Measurements from ENCODE around the gene BBLN.

The BBLN gene

DNA sequence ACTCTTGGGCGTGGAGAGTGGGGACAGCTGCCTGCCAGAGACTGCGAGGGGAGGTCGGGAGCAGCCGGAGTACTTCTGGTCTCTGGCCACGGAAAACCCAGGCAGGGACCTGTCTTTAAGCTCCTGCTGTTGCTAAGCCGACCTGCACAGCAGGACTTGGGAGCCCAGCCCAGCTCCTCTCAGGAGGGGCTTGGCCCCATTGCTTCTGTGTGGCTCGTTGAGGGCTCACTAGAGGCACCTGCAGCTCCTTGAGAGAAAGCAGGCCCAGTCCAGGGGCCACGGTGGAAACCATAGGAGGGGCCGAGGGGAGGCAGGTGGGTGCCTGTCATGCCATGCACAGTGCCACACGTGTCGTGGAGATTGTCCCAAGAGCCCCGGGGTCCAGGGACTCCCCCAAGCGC is 14.1 kb upstream of the BBLN start:
- DNase-seq, result no peak

DNA sequence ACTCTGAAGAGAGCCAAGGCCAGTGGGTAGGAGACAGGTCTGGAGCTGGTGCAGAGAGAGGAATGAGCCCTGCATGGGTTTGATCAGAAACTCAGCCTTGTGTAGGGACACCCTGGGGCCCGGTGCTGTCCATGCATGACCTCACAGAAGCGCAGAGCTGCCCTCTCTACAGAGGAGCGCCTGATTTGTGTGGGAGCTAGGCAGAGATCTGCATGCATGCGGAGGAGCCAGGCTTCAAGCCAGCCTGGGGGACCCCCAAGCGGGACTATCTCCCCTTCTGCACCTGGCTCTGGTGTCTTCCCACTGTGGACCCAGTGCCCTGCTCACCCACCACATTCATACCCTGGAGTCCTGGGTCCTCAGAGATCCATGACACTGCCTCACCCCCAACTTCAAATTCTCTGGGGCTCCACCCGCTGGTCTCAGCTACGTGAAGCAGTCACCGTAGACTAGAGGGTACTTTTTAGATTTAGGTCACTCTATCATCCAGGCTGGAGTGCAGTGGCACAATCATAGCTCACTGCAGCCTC is 13.4 kb upstream of the BBLN start:
- no peak for DNase-seq

DNA sequence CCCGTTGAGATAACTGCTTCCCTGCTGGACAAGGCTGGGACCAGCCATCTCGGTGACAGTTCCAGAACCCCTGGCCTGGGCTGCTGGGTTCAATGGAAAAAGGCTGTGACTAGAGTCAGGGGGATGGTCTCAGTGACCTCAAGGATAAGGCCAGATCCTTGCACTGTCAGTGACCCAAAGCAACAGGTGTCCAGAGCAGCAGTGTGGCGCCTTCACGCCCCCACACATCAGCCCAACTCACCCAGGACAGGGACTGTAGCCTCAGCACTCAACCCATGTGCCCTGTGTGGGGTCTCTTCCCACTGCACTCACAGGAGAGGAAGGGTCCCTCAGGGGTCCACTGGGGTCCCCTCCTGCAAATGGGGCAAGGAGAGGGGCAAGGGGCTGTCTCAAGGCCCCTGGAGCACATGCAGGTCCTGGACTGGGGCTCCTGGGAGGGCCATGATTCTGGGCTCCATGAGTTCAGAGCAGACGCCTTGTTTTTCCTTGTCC is 11.5 kb upstream of the BBLN start:
- DNase-seq, result no peak

DNA sequence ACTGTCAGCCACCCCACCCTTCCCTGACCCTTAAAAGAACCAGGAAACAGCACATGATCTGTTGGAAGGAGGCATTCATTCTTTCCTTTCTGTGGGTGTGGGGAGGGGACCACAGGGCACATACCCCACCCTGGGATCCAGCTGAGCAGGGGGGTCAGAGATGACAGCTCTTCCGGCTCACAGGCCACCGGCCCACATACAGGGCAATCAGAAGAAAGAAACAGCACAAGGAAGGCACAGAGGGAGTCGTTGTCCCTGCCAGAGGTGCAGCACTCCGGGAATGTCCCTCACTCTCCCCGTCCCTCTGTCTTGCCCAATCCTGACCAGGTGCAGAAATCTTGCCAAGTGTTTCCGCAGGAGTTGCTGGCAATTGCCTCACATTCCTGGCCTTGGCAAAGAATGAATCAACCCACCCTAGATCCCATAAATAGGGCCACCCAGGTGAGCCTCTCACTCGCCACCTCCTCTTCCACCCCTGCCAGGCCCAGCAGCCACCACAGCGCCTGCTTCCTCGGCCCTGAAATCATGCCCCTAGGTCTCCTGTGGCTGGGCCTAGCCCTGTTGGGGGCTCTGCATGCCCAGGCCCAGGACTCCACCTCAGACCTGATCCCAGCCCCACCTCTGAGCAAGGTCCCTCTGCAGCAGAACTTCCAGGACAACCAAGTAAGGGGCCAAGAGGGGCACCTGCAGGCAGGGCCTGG is 10.9 kb upstream of the BBLN start, which contains the start of gene LCN2:
LCN2 (plus strand) TSS at position 453 of the 701 bp plus-strand sequence; CDS start at position 526, 73 bp downstream.
- DNase-seq, result no peak

DNA sequence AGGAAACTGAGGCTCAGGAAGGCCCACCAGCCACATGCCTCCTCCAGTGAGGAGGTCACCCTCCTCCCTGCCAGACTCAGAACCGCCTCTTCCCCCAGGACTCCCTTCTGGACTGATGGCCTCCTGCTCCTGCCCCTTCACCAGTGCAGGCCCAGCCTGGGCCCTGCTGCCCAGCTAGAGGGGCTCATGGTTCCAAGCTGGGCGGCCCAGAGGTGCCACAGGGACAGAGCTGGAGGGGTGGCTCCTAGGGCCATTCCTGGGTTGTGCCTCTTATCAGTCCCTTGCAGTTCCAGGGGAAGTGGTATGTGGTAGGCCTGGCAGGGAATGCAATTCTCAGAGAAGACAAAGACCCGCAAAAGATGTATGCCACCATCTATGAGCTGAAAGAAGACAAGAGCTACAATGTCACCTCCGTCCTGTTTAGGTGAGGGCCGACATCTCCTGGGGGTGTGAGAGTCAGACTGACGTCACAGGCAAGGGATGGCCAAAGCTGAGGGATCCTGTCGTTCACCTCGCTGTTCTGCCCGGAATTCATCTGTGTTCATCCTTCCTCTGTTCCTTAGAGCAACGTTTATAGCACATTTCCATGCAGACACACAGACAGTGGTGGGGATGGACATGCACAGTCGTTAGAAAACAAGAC is 10.0 kb upstream of the BBLN start:
- DNase-seq, result no peak

DNA sequence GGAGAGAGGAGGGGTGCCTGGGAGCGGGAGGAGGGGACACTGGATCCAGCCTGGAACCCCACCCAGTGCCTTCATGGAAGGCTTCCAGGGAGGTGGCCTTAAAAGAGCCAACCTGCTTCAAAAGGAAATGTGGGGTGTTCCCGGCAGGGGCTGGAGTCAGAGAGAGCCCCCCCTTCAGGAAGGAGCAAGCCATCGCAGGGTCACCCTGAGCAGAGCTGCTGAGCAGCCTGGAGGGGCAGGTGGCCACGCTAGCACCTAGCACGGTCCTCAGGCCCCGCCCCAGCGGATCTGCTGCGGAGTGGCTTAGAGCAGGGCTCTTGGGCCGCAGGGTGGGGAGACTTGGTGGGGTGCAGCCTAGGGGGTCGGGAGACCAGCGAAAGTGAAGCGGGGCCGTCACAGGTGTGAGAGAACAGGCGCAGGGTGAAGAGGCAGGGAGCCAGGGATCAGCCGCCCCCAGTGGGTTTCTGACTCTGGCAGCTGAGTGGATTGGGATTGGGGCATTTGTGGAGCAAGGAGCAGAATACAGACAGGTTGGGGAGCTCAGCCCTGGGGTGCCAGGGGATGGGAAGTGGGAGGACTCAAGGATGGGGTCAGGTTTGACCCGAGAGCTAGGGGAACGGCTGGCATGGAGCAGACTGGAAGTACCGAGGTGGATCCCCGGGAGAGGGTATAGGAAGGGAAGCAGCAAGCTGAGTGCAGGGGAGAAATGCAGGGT is 9.3 kb upstream of the BBLN start:
- no peak for DNase-seq

DNA sequence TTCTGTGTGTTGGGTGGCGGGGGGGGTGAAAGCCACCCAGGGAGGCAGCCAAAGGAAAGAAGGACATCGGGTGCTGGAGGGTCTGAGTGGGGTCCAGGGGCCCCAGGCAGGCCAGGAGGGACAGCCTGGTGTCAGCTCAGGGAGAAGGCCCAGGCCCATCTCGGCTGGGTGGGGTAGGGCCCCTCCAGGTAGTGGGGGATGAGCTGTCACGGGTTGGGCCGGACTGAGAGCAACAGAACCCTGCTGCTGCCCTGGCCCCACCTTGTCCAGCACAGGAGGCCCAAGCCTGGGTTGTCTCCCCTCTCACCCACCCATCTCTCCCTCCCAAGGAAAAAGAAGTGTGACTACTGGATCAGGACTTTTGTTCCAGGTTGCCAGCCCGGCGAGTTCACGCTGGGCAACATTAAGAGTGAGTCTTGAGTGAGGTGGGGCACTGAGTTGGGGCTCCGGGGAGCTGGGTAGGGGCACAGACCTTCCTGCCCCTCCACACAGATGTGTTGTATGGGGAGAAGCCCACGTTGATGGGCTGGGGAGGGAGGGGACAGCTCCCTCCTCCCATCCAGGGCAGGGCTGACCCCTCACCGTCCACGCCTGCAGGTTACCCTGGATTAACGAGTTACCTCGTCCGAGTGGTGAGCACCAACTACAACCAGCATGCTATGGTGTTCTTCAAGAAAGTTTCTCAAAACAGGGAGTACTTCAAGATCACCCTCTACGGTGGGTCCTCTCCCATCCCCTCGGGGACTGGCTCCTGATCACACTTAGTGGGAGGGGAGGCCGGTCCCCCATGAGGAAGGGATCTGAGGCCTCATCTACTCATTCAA is 8.5 kb upstream of the BBLN start:
- DNase-seq, result no peak

DNA sequence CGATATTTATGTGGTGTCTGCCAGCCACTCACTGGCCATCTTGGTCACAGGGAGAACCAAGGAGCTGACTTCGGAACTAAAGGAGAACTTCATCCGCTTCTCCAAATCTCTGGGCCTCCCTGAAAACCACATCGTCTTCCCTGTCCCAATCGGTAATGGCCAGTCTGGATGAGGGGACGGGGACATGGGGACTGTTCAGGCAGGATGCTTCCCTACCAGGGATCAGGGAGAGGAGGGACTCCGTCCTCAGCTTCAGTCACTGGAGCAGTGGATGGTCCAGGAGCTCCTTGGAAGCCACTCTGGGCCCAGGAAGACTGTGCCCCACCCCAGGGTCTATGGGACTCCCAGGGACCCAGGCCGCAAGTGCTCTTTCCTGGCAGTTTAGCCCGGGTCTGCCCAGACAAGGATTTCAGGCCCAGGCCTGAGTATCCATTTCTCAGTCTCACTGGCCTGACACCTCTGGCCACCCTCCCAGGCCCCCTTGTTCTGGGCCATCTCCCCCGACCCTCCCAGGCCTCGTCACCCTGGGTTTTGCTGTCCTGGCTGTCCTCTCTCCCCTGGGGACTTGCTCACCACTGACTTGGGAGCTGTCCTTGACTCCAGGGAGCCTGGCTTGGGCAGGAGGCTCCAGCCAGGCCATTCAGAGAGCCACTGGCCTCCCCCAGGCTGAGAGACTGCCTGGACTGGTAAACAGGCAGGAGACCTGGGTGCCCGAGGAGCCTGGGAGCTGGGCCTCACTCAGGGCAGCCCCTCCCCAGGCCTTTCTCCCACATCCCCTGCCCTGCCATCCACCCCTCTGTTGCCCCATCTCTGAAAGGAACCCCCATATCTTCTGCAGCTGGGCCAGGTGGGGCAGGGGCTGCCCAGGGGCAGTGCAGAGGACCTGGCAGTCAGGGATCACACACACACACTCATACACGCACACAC is 7.7 kb upstream of the BBLN start:
- DNase-seq, result no peak

DNA sequence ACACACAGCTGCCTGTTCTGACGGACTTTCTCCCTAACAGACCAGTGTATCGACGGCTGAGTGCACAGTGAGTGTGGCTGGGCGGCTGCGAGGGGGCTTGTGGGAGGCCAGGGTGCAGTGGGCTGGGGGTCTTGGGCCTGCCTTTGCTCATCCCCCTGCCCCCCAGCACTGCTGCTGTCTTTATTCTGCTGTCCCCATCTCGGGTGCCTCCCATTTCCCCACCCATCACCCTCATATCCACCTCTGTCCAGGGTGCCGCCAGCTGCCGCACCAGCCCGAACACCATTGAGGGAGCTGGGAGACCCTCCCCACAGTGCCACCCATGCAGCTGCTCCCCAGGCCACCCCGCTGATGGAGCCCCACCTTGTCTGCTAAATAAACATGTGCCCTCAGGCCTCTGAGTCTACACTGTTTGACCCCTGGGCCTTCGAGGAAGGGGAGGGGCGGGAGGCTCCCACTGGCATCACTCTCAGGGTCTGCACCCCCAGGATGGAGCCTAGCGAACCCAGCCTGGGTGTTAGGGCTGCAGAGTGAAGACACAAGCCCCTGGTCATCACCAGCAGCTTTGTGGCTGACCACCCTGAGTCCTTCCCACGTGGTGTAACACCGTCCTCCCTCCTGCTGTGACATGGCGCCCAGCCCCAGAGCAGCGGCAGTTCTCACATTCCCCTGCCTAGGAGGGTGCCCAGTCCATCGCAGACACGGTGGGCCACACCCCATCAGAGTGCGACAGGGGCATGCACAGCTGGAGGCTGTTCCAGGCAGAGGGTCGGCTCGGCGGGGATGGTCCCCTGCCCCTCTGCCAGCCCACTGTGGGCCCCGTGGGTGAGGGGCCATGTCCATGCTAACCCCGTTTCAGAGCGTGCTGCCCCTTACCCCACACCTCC is 6.8 kb upstream of the BBLN start:
- DNase-seq, result no peak

DNA sequence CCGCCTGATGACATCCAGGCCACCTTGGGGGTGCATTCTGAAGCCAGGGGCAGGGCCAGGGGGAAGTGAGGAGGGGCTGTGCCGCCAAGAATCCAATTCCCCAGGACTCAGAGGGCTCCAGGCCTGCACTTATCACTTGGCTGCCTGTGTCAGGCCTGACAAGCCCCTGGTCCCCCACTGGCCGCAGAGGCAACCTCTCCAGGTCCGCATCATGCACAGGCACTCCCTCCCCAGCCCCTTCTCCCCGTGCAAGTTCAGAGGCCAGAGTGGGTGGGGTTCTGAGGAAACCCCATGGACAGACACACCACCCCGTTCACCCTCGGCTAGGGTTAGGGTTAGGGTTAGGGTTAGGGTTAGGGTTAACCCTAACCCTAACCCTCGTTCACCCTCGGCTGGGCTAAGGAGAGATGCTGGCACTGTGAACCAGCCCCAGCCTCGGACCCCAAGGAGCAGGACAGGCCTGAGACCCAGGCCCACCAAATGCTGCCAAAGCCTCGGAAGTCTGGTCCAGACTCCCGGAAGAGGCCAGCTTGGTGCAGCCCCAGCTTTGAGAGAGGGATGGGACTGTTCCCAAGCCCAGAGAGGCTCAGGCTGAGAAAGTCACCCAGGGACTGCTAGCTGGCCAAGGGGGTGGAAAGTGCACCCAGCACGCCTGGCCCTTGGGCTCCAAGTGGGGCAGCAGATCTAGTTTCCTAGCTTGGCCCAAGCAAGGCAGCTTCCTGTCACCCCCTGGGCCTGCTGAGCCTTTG is 5.9 kb upstream of the BBLN start:
- no peak for DNase-seq

DNA sequence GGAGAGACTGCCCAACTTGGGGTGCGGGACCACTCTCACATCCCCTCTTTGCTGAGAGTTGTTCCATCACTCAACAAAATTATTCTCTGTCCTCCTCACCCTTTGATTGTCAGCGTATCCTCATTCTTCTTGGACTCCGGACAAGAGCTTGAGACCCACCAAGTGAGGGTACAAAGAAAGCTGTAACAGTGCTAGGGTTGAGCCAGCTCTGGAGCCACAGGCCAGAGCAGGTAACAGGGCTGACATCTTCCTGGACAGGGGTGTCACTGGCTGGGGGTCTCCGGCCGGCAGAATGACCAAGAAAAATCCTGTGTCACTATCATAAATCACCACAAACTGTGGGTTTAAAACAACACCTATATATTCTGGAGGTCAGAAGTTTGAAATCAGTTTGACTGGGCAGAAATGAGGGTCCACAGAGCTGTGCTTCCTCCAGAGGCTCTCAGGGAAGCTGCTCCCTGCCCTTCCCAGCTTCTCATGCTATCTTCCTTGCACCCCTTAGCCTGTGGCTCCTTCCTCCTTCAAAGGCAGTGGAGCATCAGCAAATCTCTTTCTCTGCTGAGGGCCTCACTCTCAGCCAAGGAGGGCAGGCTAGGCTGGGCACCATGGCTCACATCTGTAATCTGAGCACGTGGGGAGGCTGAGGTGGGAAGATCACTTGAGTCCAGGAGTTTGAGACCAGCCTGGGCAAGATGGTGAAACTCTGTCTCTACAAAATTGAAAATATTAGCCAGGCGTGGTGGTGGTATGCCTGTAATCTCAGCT is 4.1 kb upstream of the BBLN start:
- no peak for DNase-seq

DNA sequence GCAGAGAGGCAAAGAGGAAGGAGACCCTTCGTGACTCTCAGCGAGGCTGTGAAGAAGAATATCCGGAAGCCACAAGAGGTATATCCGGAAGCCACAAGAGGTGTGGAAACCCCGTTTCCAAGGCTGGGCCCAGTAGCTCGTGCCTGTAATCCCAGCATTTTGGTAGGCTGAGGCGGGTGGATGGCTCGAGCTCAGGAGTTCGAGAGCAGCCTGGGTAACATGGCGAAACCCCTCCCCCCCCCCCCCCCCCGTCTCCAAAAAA is 612 bp upstream of the BBLN start:
- peak; percentile 65 for DNase-seq

DNA sequence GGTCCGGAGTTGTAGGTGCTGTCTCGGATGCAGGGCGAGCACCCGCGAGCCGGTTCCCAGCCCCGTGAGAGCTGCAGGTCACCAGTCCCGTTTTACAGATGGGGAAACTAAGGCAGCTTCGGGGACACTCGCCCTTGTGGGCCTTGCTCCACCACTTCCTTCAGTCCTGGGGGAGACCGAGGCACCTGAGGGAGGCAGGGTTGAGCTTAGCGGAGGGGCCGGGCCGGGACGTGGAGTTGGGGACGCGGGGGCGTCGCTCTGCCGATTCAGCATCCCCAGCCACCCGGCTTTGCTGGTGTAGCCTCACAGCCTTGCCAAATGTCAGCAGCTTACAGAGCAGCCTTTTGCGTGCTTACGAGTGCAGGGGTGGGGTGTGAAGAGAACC is 530 bp downstream of the BBLN start:
- DNase-seq, result peak; percentile 55

DNA sequence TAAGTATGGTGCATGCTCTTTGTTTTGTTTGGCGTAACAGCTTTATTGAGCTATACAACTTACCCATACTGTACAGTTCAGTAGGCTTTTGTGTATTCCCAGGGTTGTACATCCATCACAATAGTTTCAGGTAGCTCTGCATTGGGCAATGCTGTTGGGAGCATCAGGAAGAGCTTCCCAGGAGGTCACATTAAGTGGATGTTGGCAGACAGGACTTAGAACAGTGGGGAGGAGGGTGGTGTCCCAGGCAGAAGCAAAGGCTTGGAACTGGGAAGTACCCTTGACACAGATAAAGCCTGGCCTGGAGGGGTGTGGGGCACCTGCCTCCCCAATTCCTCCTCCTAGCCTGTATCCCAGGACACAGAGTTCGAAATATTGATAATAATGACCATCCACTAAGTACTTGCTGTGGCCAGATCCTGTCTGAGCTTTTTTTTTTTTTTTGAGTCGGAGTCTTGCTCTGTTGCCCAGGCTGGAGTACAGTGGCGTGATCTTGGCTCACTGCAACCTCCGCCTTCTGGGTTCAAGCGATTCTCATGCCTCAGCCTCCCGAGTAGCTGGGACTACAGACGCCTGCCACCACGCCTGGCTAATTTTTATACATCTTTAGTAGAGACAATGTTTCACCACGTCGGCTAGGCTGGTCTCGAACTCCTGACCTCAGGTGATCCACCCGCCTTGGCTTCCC is 1.3 kb downstream of the BBLN start:
- no peak for DNase-seq

DNA sequence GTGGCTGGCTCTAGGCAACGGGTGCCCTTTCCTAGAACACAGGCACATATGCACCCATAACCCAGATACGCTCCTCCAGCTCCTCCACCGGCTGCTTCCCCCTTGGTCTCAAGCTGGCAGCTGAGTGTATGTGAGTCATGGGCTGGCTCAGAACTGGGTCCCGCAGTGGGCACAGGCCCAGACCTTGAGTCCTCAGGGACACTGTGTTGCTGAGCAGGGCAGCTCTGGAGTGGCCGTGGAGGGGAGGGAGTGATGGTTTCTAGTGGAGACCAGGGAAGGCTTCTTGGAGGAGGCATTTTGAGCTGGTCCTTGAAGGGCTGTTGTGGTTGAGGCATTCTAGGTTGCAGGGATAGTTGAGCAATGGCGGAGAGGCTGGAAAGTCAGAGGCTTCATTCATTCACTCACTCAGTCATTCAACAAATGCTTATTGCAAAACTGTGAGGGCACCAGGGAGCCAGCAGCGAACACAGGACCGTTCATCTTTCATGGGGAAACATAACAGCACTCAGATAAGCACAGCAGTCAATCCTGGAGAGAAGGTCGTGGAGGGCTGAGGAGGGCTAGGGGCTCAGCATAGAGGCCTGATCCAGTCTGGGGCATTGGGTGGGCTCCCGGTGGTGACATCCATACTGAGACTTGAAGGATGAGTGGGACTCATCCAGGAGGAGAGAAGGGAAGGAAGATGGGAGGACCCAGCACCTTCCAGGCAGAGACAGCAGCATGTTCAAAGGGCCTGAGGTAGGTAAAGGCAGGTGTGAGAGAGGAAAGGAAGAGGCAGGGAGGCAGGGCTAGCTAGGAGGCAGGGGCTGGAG is 2.4 kb downstream of the BBLN start:
- DNase-seq, result no peak

DNA sequence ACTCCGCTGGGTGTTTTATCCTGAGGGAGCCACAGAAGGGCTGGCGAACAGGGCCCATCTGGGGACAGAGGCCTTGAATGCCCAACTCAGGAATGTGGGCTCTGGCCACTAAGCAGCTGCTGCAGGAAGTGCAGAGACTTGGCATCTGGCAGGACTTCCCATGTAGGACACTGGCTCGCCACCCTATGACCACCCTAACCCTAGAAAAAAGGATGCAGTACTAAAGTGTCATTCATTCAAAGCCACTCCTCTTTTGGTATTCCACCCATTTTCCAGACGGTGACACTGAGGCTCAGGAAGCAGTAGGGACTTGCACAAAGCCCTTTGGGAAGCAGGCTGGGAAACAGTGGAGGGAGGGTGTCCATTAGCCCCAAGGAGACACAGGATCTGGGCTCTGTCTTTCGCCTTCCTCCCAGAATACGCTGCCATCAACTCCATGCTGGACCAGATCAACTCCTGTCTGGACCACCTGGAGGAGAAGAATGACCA is 3.0 kb downstream of the BBLN start:
- no peak for DNase-seq

DNA sequence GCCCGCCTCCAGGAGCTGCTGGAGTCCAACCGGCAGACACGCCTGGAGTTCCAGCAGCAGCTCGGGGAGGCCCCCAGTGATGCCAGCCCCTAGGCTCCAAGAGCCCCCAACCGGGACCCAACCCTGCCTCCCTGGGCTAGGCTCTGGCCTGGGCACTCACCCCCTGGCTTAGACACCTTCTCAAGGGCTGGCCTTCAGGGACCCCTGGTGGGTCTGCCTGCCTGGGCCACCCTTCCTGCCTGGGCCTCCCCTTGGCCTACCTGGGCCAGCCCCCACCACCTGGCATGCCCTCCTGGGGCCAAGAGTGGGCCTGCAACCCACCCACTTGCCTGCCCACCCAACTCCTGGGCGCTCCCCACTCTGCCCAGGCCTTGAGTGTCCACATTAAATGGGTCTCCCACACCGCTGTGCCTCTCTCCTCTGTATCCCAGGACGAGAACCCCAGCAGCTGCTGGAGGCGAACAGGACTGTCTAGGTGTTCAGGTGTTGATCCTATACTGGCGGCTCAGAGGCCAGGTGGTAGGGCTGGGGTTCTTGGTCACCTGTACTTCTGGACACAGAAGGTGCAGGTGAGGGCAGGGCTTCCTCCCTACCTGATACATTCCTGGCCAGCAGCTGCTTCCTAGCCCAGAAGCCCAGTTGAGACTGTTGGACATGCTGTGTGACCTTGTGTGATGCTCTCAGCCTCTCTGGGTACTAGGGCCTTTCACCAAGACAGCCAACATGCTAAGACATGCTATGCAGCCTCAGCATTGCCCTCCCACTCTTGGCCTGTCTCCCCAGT is 3.6 kb downstream of the BBLN start:
- no peak for DNase-seq
